ENCODE data around the gene CTSD. TPM values are rescaled to one million over a fixed set of nuclear protein-coding genes. Genes with fewer than 3 reads are reported as not detected.

Gene CTSD
- total and polyA plus RNA-seq, 2 of the 8 experiments (the other 6 are each of a cell fraction or from before 2014, with no cell fraction given): 169 to 173 TPM

GRCh38 chr11:1727861-1728260 lies 35.9 kb downstream of the CTSD start (continued):
- no peak for TF ChIP-seq CHD7 (IDR thresholded peaks at IDR 0.05; ENCODE audit: insufficient replicate concordance, low read length)
- no peak for TF ChIP-seq ATF3 (IDR thresholded peaks at IDR 0.05; ENCODE audit: insufficient read depth, low read depth, low read length)
- TF ChIP-seq RFX5 (IDR thresholded peaks at IDR 0.05; ENCODE audit: borderline replicate concordance, low read depth, low read length): no peak
- TF ChIP-seq TEAD4 (IDR thresholded peaks at IDR 0.05; ENCODE audit: low read depth, low read length): no peak
- TF ChIP-seq JUND (IDR thresholded peaks at IDR 0.05; ENCODE audit: low read length): no peak
- TF ChIP-seq TCF12 (IDR thresholded peaks at IDR 0.05; ENCODE audit: low read depth, low read length): no peak
- TF ChIP-seq MAX (IDR thresholded peaks at IDR 0.05): no peak
- no peak for TF ChIP-seq PHF8 (conservative IDR thresholded peaks at IDR 0.05; ENCODE audit: low read depth, low read length)
- no peak for TF ChIP-seq SUZ12 (IDR thresholded peaks at IDR 0.05; ENCODE audit: low read length)
- TF ChIP-seq POLR2A (IDR thresholded peaks at IDR 0.05; ENCODE audit: control extremely low read depth in 1 of 2, low read depth in 2 of 2, low read length in 2 of 2): no peak
- TF ChIP-seq TBP (IDR thresholded peaks at IDR 0.05; ENCODE audit: low read depth, low read length): no peak
- TF ChIP-seq NANOG (IDR thresholded peaks at IDR 0.05; ENCODE audit: insufficient read depth, low read depth, low read length, poor library complexity, severe bottlenecking): no peak
